Measurements from ENCODE around the gene PSMD1. TPM values are rescaled to one million over a fixed set of nuclear protein-coding genes. Genes with fewer than 3 reads are reported as not detected.
A peak's percentile ranks its signal among the peaks of the same experiment; 100 is the strongest.

The PSMD1 gene
- total RNA-seq, 1 donor from 2014 or later: 59.0 TPM

GRCh38 chr2:231049286-231050017, 7.2 kb upstream of the PSMD1 start:
- TF ChIP-seq, protein P1, sequence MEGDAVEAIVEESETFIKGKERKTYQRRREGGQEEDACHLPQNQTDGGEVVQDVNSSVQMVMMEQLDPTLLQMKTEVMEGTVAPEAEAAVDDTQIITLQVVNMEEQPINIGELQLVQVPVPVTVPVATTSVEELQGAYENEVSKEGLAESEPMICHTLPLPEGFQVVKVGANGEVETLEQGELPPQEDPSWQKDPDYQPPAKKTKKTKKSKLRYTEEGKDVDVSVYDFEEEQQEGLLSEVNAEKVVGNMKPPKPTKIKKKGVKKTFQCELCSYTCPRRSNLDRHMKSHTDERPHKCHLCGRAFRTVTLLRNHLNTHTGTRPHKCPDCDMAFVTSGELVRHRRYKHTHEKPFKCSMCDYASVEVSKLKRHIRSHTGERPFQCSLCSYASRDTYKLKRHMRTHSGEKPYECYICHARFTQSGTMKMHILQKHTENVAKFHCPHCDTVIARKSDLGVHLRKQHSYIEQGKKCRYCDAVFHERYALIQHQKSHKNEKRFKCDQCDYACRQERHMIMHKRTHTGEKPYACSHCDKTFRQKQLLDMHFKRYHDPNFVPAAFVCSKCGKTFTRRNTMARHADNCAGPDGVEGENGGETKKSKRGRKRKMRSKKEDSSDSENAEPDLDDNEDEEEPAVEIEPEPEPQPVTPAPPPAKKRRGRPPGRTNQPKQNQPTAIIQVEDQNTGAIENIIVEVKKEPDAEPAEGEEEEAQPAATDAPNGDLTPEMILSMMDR (IDR thresholded peaks at IDR 0.05): no peak
- no peaks in the 10 kb centered on the region for H3K9me3 ChIP-seq
- peaks cover 4% of the 10 kb centered on the region for H3K4me1 ChIP-seq
- H3K27me3 ChIP-seq: peaks cover 12% of the 10 kb centered on the region
- no peak overlapping the region for H3K4me3 ChIP-seq
- DNase-seq (no peak), ATAC-seq (no peak)
- intact Hi-C loops (cut with DNase I): no loop called here
- no peak overlapping the region for H3K27ac ChIP-seq
- no peaks in the 10 kb centered on the region for H3K36me3 ChIP-seq

- DNase-seq: no peak
Observed at GRCh38 chr2:231050018-231050901, 6.4 kb upstream of the PSMD1 start.

GRCh38 chr2:231051116-231051515, 5.6 kb upstream of the PSMD1 start:
- H3K27me3 ChIP-seq: peaks cover 12% of the 10 kb centered on the region
- no peaks in the 10 kb centered on the region for H3K36me3 ChIP-seq
- no peak overlapping the region for H3K4me3 ChIP-seq
- H3K9me3 ChIP-seq: no peaks in the 10 kb centered on the region
- H3K27ac ChIP-seq: no peak overlapping the region
- DNase-seq (no peak), ATAC-seq (no peak)
- peaks cover 4% of the 10 kb centered on the region for H3K4me1 ChIP-seq
- TF ChIP-seq, protein P1 (IDR thresholded peaks at IDR 0.05): no peak
- intact Hi-C loops (cut with DNase I): no loop called here

More at GRCh38 chr2:231050018-231050901, 6.4 kb upstream of the PSMD1 start:
- intact Hi-C loops (cut with DNase I): no loop called here
- H3K27me3 ChIP-seq: peaks cover 12% of the 10 kb centered on the region
- H3K4me3 ChIP-seq: no peak overlapping the region
- no peak for ATAC-seq
- no peak overlapping the region for H3K27ac ChIP-seq
- no peaks in the 10 kb centered on the region for H3K36me3 ChIP-seq
- H3K4me1 ChIP-seq: peaks cover 4% of the 10 kb centered on the region
- H3K9me3 ChIP-seq: no peaks in the 10 kb centered on the region
- TF ChIP-seq, protein P1 (IDR thresholded peaks at IDR 0.05): no peak

DNA sequence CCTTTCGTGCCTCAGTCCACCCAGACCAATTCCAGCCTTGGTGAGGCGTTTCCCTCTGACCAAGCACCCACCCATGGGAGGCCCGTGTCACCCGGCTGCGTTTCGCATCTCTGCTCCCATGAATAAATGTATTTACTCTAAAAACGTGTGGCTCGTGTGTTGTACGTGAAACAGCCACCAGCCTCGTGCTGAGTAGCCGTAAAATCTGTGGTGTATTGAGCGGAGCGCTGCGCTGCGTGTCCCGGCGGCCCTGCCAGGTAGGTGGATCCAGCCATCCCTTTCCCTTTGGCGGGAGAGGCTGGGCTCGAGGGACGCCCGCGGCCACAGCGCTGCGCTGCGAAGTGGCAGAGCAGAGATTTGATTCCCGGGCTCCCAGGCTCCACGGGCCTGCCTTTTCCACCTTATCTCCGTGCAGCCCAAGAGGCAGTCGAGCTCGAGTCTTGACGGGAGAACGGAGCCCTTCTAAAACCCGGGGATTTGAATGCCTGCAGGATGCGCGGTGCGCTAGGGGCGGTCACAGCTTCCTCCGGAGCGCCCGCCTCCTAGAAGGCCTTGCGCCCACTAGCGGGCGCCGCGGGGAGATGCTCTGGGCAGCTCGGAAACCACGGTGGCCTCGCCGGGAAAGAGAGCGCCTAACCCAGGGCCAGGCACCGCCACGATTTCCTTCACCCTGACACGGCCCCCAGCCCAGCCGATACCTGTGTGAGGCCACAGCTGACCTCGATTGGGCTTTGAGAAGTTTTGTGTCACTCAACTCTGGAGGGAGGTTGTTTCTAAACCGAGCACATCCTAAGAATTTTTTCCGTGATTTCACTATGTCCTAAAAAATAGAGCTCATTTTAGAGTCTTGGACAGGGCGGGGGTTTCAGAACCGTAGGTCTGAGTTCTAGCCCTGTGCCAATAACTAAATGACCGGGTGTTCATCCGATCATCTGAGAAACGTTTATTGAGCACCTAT, 3.9 kb upstream of the PSMD1 start:
- Histone ChIP-seq H3K9me3 (no peaks in the 10 kb centered on the region), H3K4me1 (peaks cover 7% of the 10 kb centered on the region), H3K36me3 (no peaks in the 10 kb centered on the region), H3K27ac (no peak overlapping the region), H3K27me3 (peaks cover 2% of the 10 kb centered on the region), H3K4me3 (peak overlapping the region; percentile 59)
- TF ChIP-seq, protein P1 (IDR thresholded peaks at IDR 0.05): peak; percentile 95
- DNase-seq (peak; percentile 92), ATAC-seq (peak; percentile 87)
- intact Hi-C loops (cut with DNase I): no loop called here

DNA sequence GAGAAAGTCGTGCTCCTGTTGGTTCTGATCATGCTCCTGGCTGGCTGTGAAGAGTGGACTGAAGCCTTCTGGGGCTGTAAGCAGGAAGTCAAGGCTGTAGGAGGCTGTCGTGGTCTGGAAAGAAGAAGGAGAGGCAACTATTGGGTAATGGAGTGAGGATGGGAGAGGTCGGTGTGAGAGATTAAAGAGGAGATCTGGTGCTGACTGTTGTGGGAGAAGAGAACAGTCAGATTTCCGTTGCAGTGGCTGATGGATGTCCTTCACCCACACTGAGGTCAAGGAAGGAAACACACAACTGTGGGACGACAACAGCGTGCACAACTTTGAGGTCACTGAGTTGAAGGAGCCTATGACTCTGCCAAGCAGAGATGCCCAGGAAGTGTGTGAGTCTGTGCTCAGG, 2.8 kb upstream of the PSMD1 start:
- ATAC-seq (no peak), DNase-seq (no peak)
- intact Hi-C loops (cut with DNase I): no loop called here
- peaks cover 17% of the 10 kb centered on the region for H3K4me1 ChIP-seq
- H3K9me3 ChIP-seq: no peaks in the 10 kb centered on the region
- no peak overlapping the region for H3K27ac ChIP-seq
- H3K27me3 ChIP-seq: no peaks in the 10 kb centered on the region
- no peak overlapping the region for H3K4me3 ChIP-seq
- H3K36me3 ChIP-seq: no peaks in the 10 kb centered on the region
- TF ChIP-seq, protein P1 (IDR thresholded peaks at IDR 0.05): no peak

Measured in upper lobe of right lung (tissue), 1 donor.